CD14-positive monocyte (primary cell): ENCODE data around the gene PIK3R2. TPM values are rescaled to one million over a fixed set of nuclear protein-coding genes. Genes with fewer than 3 reads are reported as not detected.

Experiments
- DNase-seq, 3 donors: peaks; one replicate each; pipeline ENCODE4 v3.0.0-alpha.2; 2011 to 2022
- H2AFZ ChIP-seq: 2 replicates; pipeline ENCODE4 v1.6.0; 2012; ENCODE audit warnings: mild to moderate bottlenecking, low read depth, low read length, inconsistent platforms; ENCODE audit not compliant: insufficient read depth, poor library complexity, severe bottlenecking
- H3K27ac ChIP-seq, 2 donors: 1 replicate in 1 of 2; 2 replicates in 1 of 2; pipeline ENCODE4 v1.5.1; 2012 to 2013; ENCODE audit warnings: low read length in 2 of 2, control low read depth in 1 of 2, inconsistent platforms in 1 of 2, low read depth in 1 of 2, mild to moderate bottlenecking in 1 of 2
- H3K27me3 ChIP-seq, 2 donors: one replicate each; pipeline versions ENCODE4 v1.6.0 to v1.6.1; 2011 to 2013; ENCODE audit warnings: low read length in 2 of 2; ENCODE audit not compliant: control insufficient read depth in 2 of 2, insufficient read depth in 2 of 2
- H3K36me3 ChIP-seq, 2 donors: replicated peaks in 1 of 2; 1 replicate in 1 of 2; 2 replicates in 1 of 2; pipeline versions ENCODE4 v1.5.1 to v1.6.1; 2012 to 2013; ENCODE audit warnings: low read length in 2 of 2, control low read depth in 1 of 2, inconsistent platforms in 1 of 2, mild to moderate bottlenecking in 1 of 2; ENCODE audit not compliant: insufficient read depth in 2 of 2, control insufficient read depth in 1 of 2
- H3K4me1 ChIP-seq, 2 donors: 1 replicate in 1 of 2; 2 replicates in 1 of 2; pipeline versions ENCODE4 v1.5.1 to v1.6.1; 2012 to 2013; ENCODE audit warnings: low read length in 2 of 2, control low read depth in 1 of 2, inconsistent platforms in 1 of 2, mild to moderate bottlenecking in 1 of 2, moderate library complexity in 1 of 2; ENCODE audit not compliant: insufficient read depth in 2 of 2, control insufficient read depth in 1 of 2
- H3K4me2 ChIP-seq: replicated peaks from 2 replicates; pipeline ENCODE3; 2012; ENCODE audit warnings: low read length, moderate library complexity, mild to moderate bottlenecking; ENCODE audit not compliant: poor library complexity, severe bottlenecking; ENCODE audit errors: extremely low read depth
- H3K4me3 ChIP-seq, 3 experiments: fragments of 200-600 bp in 1 of 3; sonication (generic) in 1 of 3; replicated peaks in 1 of 3; 1 replicate in 2 of 3; 2 replicates in 1 of 3; pipeline ENCODE4 v1.5.1; 2011 to 2013; ENCODE audit warnings: low read length in 3 of 3, mild to moderate bottlenecking in 3 of 3, control low read depth in 2 of 3, low read depth in 2 of 3, inconsistent platforms in 1 of 3, moderate library complexity in 1 of 3
- H3K79me2 ChIP-seq: 2 replicates; pipeline ENCODE4 v1.6.0; 2012; ENCODE audit warnings: mild to moderate bottlenecking, control low read depth, inconsistent platforms, low read length, moderate library complexity; ENCODE audit not compliant: insufficient read depth
- H3K9ac ChIP-seq: 2 replicates; pipeline ENCODE4 v1.6.0; 2017; ENCODE audit warnings: low read length, mild to moderate bottlenecking; ENCODE audit not compliant: insufficient read depth, poor library complexity, severe bottlenecking
- H3K9me3 ChIP-seq, 2 donors: replicated peaks in 1 of 2; 1 replicate in 1 of 2; 2 replicates in 1 of 2; pipeline versions ENCODE4 v1.5.1 to v1.6.1; 2012 to 2013; ENCODE audit warnings: low read length in 2 of 2, control low read depth in 1 of 2; ENCODE audit not compliant: control insufficient read depth in 1 of 2, insufficient read depth in 1 of 2
- H4K20me1 ChIP-seq: 2 replicates; pipeline ENCODE4 v1.6.0; 2012; ENCODE audit warnings: mild to moderate bottlenecking, low read length, control low read depth, moderate library complexity; ENCODE audit not compliant: insufficient read depth
- H3K27ac Mint-ChIP-seq, 7 donors: one replicate each; pipeline ENCODE4 v1.8.0; 2020; ENCODE audit warnings: mild to moderate bottlenecking in 7 of 7, mixed read lengths in 7 of 7, moderate library complexity in 6 of 7, inconsistent platforms in 2 of 7
- H3K27me3 Mint-ChIP-seq, 3 donors: one replicate each; pipeline ENCODE4 v1.8.0; 2021 to 2022; ENCODE audit warnings: low read depth in 3 of 3, mild to moderate bottlenecking in 3 of 3, mixed read lengths in 3 of 3, moderate library complexity in 3 of 3, inconsistent platforms in 1 of 3
- H3K36me3 Mint-ChIP-seq, 2 donors: one replicate each; pipeline ENCODE4 v1.8.0; 2020; ENCODE audit warnings: mixed read lengths in 2 of 2, inconsistent platforms in 1 of 2, mild to moderate bottlenecking in 1 of 2
- H3K4me1 Mint-ChIP-seq: one replicate; pipeline ENCODE4 v1.8.0; 2020; ENCODE audit warnings: mild to moderate bottlenecking, mixed read lengths
- H3K4me3 Mint-ChIP-seq, 2 donors: one replicate each; pipeline ENCODE4 v1.8.0; 2020; ENCODE audit warnings: mild to moderate bottlenecking in 2 of 2, mixed read lengths in 2 of 2, moderate library complexity in 1 of 2
- H3K9me3 Mint-ChIP-seq, 7 donors: one replicate each; pipeline ENCODE4 v1.8.0; 2020 to 2022; ENCODE audit warnings: mixed read lengths in 7 of 7, mild to moderate bottlenecking in 6 of 7, moderate library complexity in 6 of 7, inconsistent platforms in 2 of 7
- CTCF ChIP-seq: fragments of 200-600 bp; IDR thresholded peaks from one replicate; pipeline ENCODE4 v1.8.0; 2022; ENCODE audit warnings: antibody characterized with exemption, mild to moderate bottlenecking
- WGBS: methylation state at CpG from one replicate; pipeline ENCODE4 v1.1.5; 2013; ENCODE audit warnings: missing lambda C conversion rate; ENCODE audit not compliant: insufficient coverage; 5-methylcytosine and 5-hydroxymethylcytosine counted together
- intact Hi-C, 2 donors: fragments of 100-400 bp; cut with micrococcal nuclease; formaldehyde crosslinking; loops; one replicate each; pipeline versions ENCODE4 v1.15.0 to v1.15.1; 2023
- polyA plus RNA-seq, 3 donors: library from polyadenylated mRNA; depleted of rRNA in 1 of 3; unstranded in 2 of 3; stranded (reverse) in 1 of 3; fragments of 300-500 nt in 2 of 3; fragments of >200 nt in 1 of 3; fragmentation: Illumina TruSeq in 2 of 3; gene quantifications; 1 replicate in 2 of 3; 2 replicates in 1 of 3; pipeline ENCODE4 v1.2.3, GENCODE V29; 2012 to 2021

PIK3R2 gene
- polyA plus RNA-seq, 3 donors, result 0.99 to 7.7 (median 2.0) TPM

- peak overlapping the region; percentile 41 to 75 for H3K27ac ChIP-seq
- no peak for DNase-seq
- H3K27ac Mint-ChIP-seq, result peak overlapping the region; percentile 84 to 96 (median 88)
- 5% methylated on average over 37 of the region's 46 CpGs for WGBS
- peak overlapping the region; percentile 59 for H2AFZ ChIP-seq
- H3K9me3 ChIP-seq, result no peaks in the 10 kb centered on the region
- peak overlapping the region; percentile 62 to 88 (median 64) for H3K4me3 ChIP-seq
- H3K36me3 ChIP-seq, result peaks cover 18 to 24% of the 10 kb centered on the region in 2 donors
- H4K20me1 ChIP-seq, result peaks cover 10% of the 10 kb centered on the region
- no peak for TF ChIP-seq CTCF
- peaks cover 13% of the 10 kb centered on the region for H3K79me2 ChIP-seq
- intact Hi-C loops, result loop anchor here in 1 of 2 donors (5.0 kb wide), 2 partner anchors 41 to 129 kb away; partner anchors contain the start of genes LSM4 and PIK3R2
- H3K36me3 Mint-ChIP-seq, result peaks cover 29 to 43% of the 10 kb centered on the region in 2 donors
- H3K27me3 ChIP-seq, result no peaks in the 10 kb centered on the region
- peak overlapping the region; percentile 83 for H3K9ac ChIP-seq
- H3K4me3 Mint-ChIP-seq, result peak overlapping the region; percentile 80 to 87
- H3K4me1 Mint-ChIP-seq, result peaks cover 28% of the 10 kb centered on the region
- H3K4me1 ChIP-seq, result peaks cover 29 to 37% of the 10 kb centered on the region in 2 donors
- peak overlapping the region; percentile 100 for H3K4me2 ChIP-seq
- peaks cover 0 to 4% (median 0%) of the 10 kb centered on the region in 3 donors for H3K27me3 Mint-ChIP-seq
- no peaks in the 10 kb centered on the region for H3K9me3 Mint-ChIP-seq
Measured at GRCh38 chr19:18193388-18194180, 40.6 kb downstream of the PIK3R2 start.

GRCh38 chr19:18194181-18194530 is 41.2 kb downstream of the PIK3R2 start:
- H3K27ac Mint-ChIP-seq, result peak overlapping the region in 5 of 7 donors; percentile 46 to 92 (median 88)
- H4K20me1 ChIP-seq, result peaks cover 10% of the 10 kb centered on the region
- H3K27me3 ChIP-seq, result no peaks in the 10 kb centered on the region
- no peaks in the 10 kb centered on the region for H3K9me3 Mint-ChIP-seq
- peak overlapping the region in 1 of 2 donors; percentile 75 for H3K27ac ChIP-seq
- peaks cover 29 to 37% of the 10 kb centered on the region in 2 donors for H3K4me1 ChIP-seq
- no peak overlapping the region for H2AFZ ChIP-seq
- H3K27me3 Mint-ChIP-seq, result peaks cover 0 to 4% (median 0%) of the 10 kb centered on the region in 3 donors
- peak overlapping the region; percentile 80 to 87 for H3K4me3 Mint-ChIP-seq
- peaks cover 20 to 29% of the 10 kb centered on the region in 2 donors for H3K36me3 ChIP-seq
- H3K9ac ChIP-seq, result no peak overlapping the region
- peaks cover 13% of the 10 kb centered on the region for H3K79me2 ChIP-seq
- intact Hi-C loops, result loop anchor here in 1 of 2 donors (5.0 kb wide), 2 partner anchors 42 to 128 kb away; partner anchors contain the start of genes LSM4 and PIK3R2
- H3K36me3 Mint-ChIP-seq, result peaks cover 29 to 47% of the 10 kb centered on the region in 2 donors
- H3K4me3 ChIP-seq, result peak overlapping the region in 2 of 3 experiments; percentile 64 to 88
- H3K4me2 ChIP-seq, result peak overlapping the region; percentile 100
- no peak for DNase-seq
- 60% methylated on average over 8 of the region's 12 CpGs for WGBS
- H3K9me3 ChIP-seq, result no peaks in the 10 kb centered on the region
- H3K4me1 Mint-ChIP-seq, result peaks cover 28% of the 10 kb centered on the region
- no peak for TF ChIP-seq CTCF
